Measurements from ENCODE around the gene SARM1. TPM values are rescaled to one million over a fixed set of nuclear protein-coding genes. Genes with fewer than 3 reads are reported as not detected.

Gene SARM1
- total and polyA plus RNA-seq, 9 of the 15 experiments (the other 6 are each of a cell fraction or from before 2014, with no cell fraction given), result 0.04 to 0.55 (median 0.11) TPM; not detected in 2

- TF ChIP-seq NCOR1 (IDR thresholded peaks at IDR 0.05) (no peak), PTTG1 (tag; IDR thresholded peaks at IDR 0.05; ENCODE audit: low read depth) (no peak), HSF4 (CRISPR knock-in tag; IDR thresholded peaks at IDR 0.05; ENCODE audit: borderline replicate concordance) (no peak), TSHZ1 (CRISPR knock-in tag; IDR thresholded peaks at IDR 0.05) (no peak), PHF20 (IDR thresholded peaks at IDR 0.05; ENCODE audit: partially characterized antibody) (no peak), ZHX1 (conservative IDR thresholded peaks at IDR 0.05; ENCODE audit: low read length) (no peak), FOSL1 (tag; conservative IDR thresholded peaks at IDR 0.05) (no peak), ASH1L (IDR thresholded peaks at IDR 0.05; ENCODE audit: borderline replicate concordance, low read depth, partially characterized antibody) (no peak), ZNF780A (CRISPR knock-in tag; IDR thresholded peaks at IDR 0.05) (no peak), E4F1 (CRISPR knock-in tag; IDR thresholded peaks at IDR 0.05; ENCODE audit: borderline replicate concordance) (no peak), PRDM10 (IDR thresholded peaks at IDR 0.05; ENCODE audit: partially characterized antibody) (no peak), DDX20 (tag; IDR thresholded peaks at IDR 0.05; ENCODE audit: low read depth) (no peak), CHD1 (IDR thresholded peaks at IDR 0.05; ENCODE audit: low read length) (no peak)
These were observed 8.6 kb downstream of the SARM1 start (continued) for GRCh38 chr17:28379814-28380801.

Data from K562 (cell line).